Caco-2 (cell line): ENCODE data around the gene TOPBP1. TPM values are rescaled to one million over a fixed set of nuclear protein-coding genes. Genes with fewer than 3 reads are reported as not detected.

Experiments used
- BruUV-seq: library from RNA; stranded (reverse); fragments of 400-500 nt; replicated peaks from 2 replicates; lab custom pipeline; 2021; lab: Mats Ljungman, UMichigan
- CTCF ChIA-PET: fragments of 300-600 bp; sonication (Branson Sonifier 250); formaldehyde crosslinking; loops from one replicate; lab custom pipeline; 2022; ENCODE audit warnings: antibody characterized with exemption; lab: Charles Lee
- POLR2A ChIA-PET: fragments of 300-600 bp; sonication (Branson Sonifier 250); formaldehyde crosslinking; loops from one replicate; lab custom pipeline; 2022; ENCODE audit warnings: antibody characterized with exemption; lab: Charles Lee
- DNase-seq, 2 experiments: peaks; one replicate each; pipeline versions ENCODE4 v3.0.0 to v3.0.0-alpha.2; 2020 to 2022
- H3K27me3 ChIP-seq: replicated peaks from 2 replicates; pipeline ENCODE4 v1.6.0; 2011; ENCODE audit warnings: low read length; ENCODE audit not compliant: control insufficient read depth, insufficient read depth
- H3K36me3 ChIP-seq: 2 replicates; pipeline ENCODE4 v1.5.1; 2011; ENCODE audit warnings: low read length; ENCODE audit not compliant: control insufficient read depth, insufficient read depth
- H3K4me1 ChIP-seq: fragments of 250-450 bp; sonication (Bioruptor Pico); 2 replicates; pipeline ENCODE4 v1.5.1; 2020; ENCODE audit warnings: mild to moderate bottlenecking
- H3K4me3 ChIP-seq: 2 replicates; pipeline ENCODE4 v1.5.1; 2011; ENCODE audit warnings: low read depth, mild to moderate bottlenecking, control low read depth, low read length
- H3K9me3 ChIP-seq: fragments of 250-450 bp; sonication (Bioruptor Pico); 2 replicates; pipeline ENCODE4 v1.5.1; 2020; ENCODE audit warnings: mild to moderate bottlenecking, moderate library complexity
- H3K27ac Mint-ChIP-seq: one replicate; pipeline ENCODE4 v1.8.0; 2022; ENCODE audit warnings: mixed read lengths; ENCODE audit not compliant: unreplicated experiment
- H3K27me3 Mint-ChIP-seq: one replicate; pipeline ENCODE4 v1.8.0; 2022; ENCODE audit warnings: mixed read lengths; ENCODE audit not compliant: insufficient read depth, unreplicated experiment
- H3K36me3 Mint-ChIP-seq: one replicate; pipeline ENCODE4 v1.8.0; 2022; ENCODE audit warnings: mild to moderate bottlenecking, mixed read lengths; ENCODE audit not compliant: insufficient read depth, unreplicated experiment
- H3K4me1 Mint-ChIP-seq: one replicate; pipeline ENCODE4 v1.8.0; 2022; ENCODE audit warnings: low read depth, mixed read lengths; ENCODE audit not compliant: unreplicated experiment
- H3K4me3 Mint-ChIP-seq: one replicate; pipeline ENCODE4 v1.8.0; 2022; ENCODE audit warnings: mild to moderate bottlenecking, moderate library complexity, mixed read lengths; ENCODE audit not compliant: unreplicated experiment
- H3K9me3 Mint-ChIP-seq: one replicate; pipeline ENCODE4 v1.8.0; 2022; ENCODE audit warnings: mixed read lengths; ENCODE audit not compliant: unreplicated experiment
- intact Hi-C: fragments of 100-400 bp; cut with micrococcal nuclease; formaldehyde crosslinking; loops from one replicate; pipeline ENCODE4 v1.10.0; 2022; ENCODE audit not compliant: unreplicated experiment
- total RNA-seq: library from RNA; stranded (reverse); gene quantifications from 2 replicates; pipeline ENCODE4 v1.2.3, GENCODE V29; 2022
- TF ChIP-seq, protein P1 (sequence below), 2 experiments: fragments of 200-600 bp in 1 of 2; IDR thresholded peaks; 1 replicate in 1 of 2; 2 replicates in 1 of 2; pipeline versions ENCODE4 v1.5.1 to v1.8.0; 2011 to 2022; ENCODE audit warnings: antibody characterized with exemption in 1 of 2, control low read depth in 1 of 2, inconsistent platforms in 1 of 2, low read depth in 1 of 2, low read length in 1 of 2, mild to moderate bottlenecking in 1 of 2, moderate library complexity in 1 of 2; ENCODE audit not compliant: insufficient read depth in 1 of 2, severe bottlenecking in 1 of 2, unreplicated experiment in 1 of 2

The TOPBP1 gene
- total RNA-seq, 1 experiment from 2014 or later: 57.1 TPM

GRCh38 chr3:133583396-133583795 is 78.3 kb downstream of the TOPBP1 start:
- DNase-seq: no peak
- H3K27me3 ChIP-seq: no peaks in the 10 kb centered on the region
- H3K4me1 ChIP-seq: peaks cover 1% of the 10 kb centered on the region
- Mint-ChIP-seq H3K27me3 (no peaks in the 10 kb centered on the region), H3K4me3 (no peak overlapping the region), H3K4me1 (peaks cover 9% of the 10 kb centered on the region), H3K9me3 (no peaks in the 10 kb centered on the region), H3K36me3 (peaks cover 99% of the 10 kb centered on the region), H3K27ac (no peak overlapping the region)
- intact Hi-C loops: no loop called here
- no TSS peak for BruUV-seq
- no peak overlapping the region for H3K4me3 ChIP-seq
- TF ChIP-seq, protein P1, sequence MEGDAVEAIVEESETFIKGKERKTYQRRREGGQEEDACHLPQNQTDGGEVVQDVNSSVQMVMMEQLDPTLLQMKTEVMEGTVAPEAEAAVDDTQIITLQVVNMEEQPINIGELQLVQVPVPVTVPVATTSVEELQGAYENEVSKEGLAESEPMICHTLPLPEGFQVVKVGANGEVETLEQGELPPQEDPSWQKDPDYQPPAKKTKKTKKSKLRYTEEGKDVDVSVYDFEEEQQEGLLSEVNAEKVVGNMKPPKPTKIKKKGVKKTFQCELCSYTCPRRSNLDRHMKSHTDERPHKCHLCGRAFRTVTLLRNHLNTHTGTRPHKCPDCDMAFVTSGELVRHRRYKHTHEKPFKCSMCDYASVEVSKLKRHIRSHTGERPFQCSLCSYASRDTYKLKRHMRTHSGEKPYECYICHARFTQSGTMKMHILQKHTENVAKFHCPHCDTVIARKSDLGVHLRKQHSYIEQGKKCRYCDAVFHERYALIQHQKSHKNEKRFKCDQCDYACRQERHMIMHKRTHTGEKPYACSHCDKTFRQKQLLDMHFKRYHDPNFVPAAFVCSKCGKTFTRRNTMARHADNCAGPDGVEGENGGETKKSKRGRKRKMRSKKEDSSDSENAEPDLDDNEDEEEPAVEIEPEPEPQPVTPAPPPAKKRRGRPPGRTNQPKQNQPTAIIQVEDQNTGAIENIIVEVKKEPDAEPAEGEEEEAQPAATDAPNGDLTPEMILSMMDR (IDR thresholded peaks at IDR 0.05; ENCODE audit: insufficient read depth in 1 of 2, low read depth in 1 of 2, low read length in 1 of 2, severe bottlenecking in 1 of 2, unreplicated experiment in 1 of 2): no peak
- ChIA-PET POLR2A (no interaction called here), CTCF (no interaction called here)
- H3K9me3 ChIP-seq: no peaks in the 10 kb centered on the region
- H3K36me3 ChIP-seq: peaks cover 2% of the 10 kb centered on the region

DNA sequence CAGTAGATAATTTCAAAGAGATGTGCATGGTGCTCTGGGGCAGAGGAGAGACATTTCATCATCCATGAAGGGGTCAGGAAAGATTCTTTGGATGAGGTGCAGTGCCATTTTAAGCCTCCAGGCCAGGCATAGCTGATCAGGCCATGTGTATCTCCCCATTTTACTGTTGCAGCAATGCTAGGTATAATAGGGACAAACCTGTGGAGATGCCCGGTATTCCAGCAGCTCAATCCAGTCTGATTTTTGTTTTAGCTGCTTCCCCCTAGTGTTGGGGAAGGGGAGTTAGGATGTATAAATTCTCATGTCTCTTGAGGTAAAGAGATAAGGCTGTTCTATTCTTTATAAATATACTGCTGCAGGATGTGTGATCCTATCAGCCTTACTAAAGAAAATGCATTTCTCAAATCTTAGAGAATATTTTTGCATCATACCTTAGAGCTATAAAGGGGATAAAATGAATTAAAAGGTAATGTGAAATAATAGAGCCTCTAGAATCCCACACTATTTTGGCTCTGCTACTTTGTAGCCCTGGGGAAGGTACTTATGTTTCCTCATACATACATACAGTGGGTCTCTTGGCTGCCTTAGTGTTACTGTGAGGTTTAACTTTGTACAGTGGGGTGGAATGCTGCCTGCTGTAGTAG is 83.1 kb downstream of the TOPBP1 start:
- peak overlapping the region; percentile 31 for H3K4me3 Mint-ChIP-seq
- H3K27ac Mint-ChIP-seq: no peak overlapping the region

DNA sequence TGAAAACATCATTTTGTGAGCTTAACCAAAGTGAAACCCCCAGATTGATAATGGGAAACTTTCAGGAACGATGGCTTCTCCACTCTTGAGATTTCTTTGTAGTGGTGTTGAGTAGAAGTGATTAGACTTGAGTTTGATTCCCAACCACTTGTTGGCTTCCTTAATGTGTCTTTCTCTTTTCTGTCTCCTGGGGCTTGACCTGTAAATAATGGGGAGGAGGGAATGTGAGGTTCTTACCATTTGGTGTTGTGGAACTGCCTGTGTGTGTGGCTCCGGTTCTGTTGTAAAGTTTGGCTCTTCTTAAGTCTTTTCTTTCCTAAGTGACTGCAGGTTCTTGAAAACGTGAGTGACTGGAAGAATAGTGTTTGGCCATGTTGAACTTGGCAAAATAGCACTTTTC is 85.6 kb downstream of the TOPBP1 start:
- H3K4me1 Mint-ChIP-seq: peaks cover 5% of the 10 kb centered on the region
- intact Hi-C loops: loop anchor here (10.0 kb wide), 1 partner anchor 851 kb away; the partner anchor contains the start of gene NPHP3
- peaks cover 80% of the 10 kb centered on the region for H3K36me3 Mint-ChIP-seq
- no TSS peak for BruUV-seq
- peaks cover 31% of the 10 kb centered on the region for H3K4me1 ChIP-seq
- no peaks in the 10 kb centered on the region for H3K9me3 ChIP-seq
- H3K27me3 ChIP-seq: no peaks in the 10 kb centered on the region
- no peaks in the 10 kb centered on the region for H3K9me3 Mint-ChIP-seq
- no peaks in the 10 kb centered on the region for H3K27me3 Mint-ChIP-seq
- H3K4me3 ChIP-seq: 0 out of 2 replicates have a peak overlapping the region, but pooled peaks have one; percentile 11
- H3K27ac Mint-ChIP-seq: peak overlapping the region; percentile 78
- TF ChIP-seq, protein P1 (IDR thresholded peaks at IDR 0.05; ENCODE audit: insufficient read depth in 1 of 2, low read depth in 1 of 2, low read length in 1 of 2, severe bottlenecking in 1 of 2, unreplicated experiment in 1 of 2): no peak
- CTCF ChIA-PET: no interaction called here
- no peaks in the 10 kb centered on the region; the same call in none of the 2 replicates for H3K36me3 ChIP-seq
- no peak for DNase-seq
- POLR2A ChIA-PET: no interaction called here
- peak overlapping the region; percentile 81 for H3K4me3 Mint-ChIP-seq

More for the DNA sequence above, 83.1 kb downstream of the TOPBP1 start:
- intact Hi-C loops: loop anchor here (1.0 to 10.0 kb wide), 2 partner anchors 84 to 854 kb away; partner anchors contain the start of gene NPHP3
- ChIA-PET CTCF (interaction anchor here (0.6 to 1.6 kb wide), 17 partner anchors 14 to 537 kb away, joined by 3 to 18 read pairs (median 4); no protein-coding TSS in a partner anchor), POLR2A (interaction anchor here (0.6 to 0.9 kb wide), 2 partner anchors 102 to 126 kb away, joined by 3 to 4 read pairs; no protein-coding TSS in a partner anchor)
- H3K9me3 Mint-ChIP-seq: no peaks in the 10 kb centered on the region
- BruUV-seq: no TSS peak
- Histone ChIP-seq H3K4me3 (no peak overlapping the region), H3K9me3 (no peaks in the 10 kb centered on the region), H3K27me3 (no peaks in the 10 kb centered on the region), H3K4me1 (peaks cover 21% of the 10 kb centered on the region), H3K36me3 (peaks cover 2% of the 10 kb centered on the region)
- TF ChIP-seq, protein P1 (IDR thresholded peaks at IDR 0.05; ENCODE audit: insufficient read depth in 1 of 2, low read depth in 1 of 2, low read length in 1 of 2, severe bottlenecking in 1 of 2, unreplicated experiment in 1 of 2): peak; percentile 53 to 73
- H3K4me1 Mint-ChIP-seq: peaks cover 7% of the 10 kb centered on the region
- no peaks in the 10 kb centered on the region for H3K27me3 Mint-ChIP-seq
- DNase-seq: peak; percentile 73 to 75
- peaks cover 94% of the 10 kb centered on the region for H3K36me3 Mint-ChIP-seq
